ENCODE data around the gene SFXN2. TPM values are rescaled to one million over a fixed set of nuclear protein-coding genes. Genes with fewer than 3 reads are reported as not detected.

Gene SFXN2
- total and polyA plus RNA-seq, 2 donors (not counting 1 experiment from before 2014, with no cell fraction given): 3.1 to 6.5 TPM

DNA sequence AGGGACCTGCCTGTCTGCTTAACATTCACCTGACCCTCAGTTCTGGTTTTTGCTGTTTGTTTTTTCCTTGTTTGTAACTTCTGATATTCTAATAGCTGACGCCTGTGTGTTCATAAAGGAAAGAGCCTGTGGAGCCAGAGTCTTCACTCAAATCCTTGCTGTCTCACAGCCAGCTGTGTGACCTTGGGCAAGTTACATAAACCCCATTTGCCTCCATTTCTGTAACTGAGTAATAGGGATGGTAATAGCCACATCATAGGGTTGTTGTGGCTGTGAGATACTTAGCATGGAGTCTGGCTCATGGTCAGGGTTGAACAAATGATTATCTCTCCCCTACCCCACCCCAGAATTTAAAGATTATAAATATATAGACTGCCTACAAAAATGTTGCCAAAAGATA is 56.4 kb downstream of the SFXN2 start:
- H3K9ac ChIP-seq (ENCODE audit: insufficient read depth, low read length): no peak overlapping the region
- DNase-seq (ENCODE audit: low read depth in 2 of 2): no peak
- H3K9me3 ChIP-seq (ENCODE audit: control insufficient read depth, insufficient read depth, low read depth, low read length): no peaks in the 10 kb centered on the region
- H4K20me1 ChIP-seq (ENCODE audit: control insufficient read depth, extremely low read depth, insufficient read depth, low read length): no peaks in the 10 kb centered on the region
- H3K79me2 ChIP-seq (ENCODE audit: control insufficient read depth, insufficient read depth, low read length): peaks cover 11% of the 10 kb centered on the region
- TF ChIP-seq EZH2 (IDR thresholded peaks at IDR 0.05; ENCODE audit: low read length, missing control alignments): no peak
- TF ChIP-seq, protein P1, sequence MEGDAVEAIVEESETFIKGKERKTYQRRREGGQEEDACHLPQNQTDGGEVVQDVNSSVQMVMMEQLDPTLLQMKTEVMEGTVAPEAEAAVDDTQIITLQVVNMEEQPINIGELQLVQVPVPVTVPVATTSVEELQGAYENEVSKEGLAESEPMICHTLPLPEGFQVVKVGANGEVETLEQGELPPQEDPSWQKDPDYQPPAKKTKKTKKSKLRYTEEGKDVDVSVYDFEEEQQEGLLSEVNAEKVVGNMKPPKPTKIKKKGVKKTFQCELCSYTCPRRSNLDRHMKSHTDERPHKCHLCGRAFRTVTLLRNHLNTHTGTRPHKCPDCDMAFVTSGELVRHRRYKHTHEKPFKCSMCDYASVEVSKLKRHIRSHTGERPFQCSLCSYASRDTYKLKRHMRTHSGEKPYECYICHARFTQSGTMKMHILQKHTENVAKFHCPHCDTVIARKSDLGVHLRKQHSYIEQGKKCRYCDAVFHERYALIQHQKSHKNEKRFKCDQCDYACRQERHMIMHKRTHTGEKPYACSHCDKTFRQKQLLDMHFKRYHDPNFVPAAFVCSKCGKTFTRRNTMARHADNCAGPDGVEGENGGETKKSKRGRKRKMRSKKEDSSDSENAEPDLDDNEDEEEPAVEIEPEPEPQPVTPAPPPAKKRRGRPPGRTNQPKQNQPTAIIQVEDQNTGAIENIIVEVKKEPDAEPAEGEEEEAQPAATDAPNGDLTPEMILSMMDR (conservative IDR thresholded peaks at IDR 0.05 in 1 of 2, IDR thresholded peaks at IDR 0.05 in 1 of 2; ENCODE audit: low read depth in 1 of 2, low read length in 2 of 2): no peak
- no peaks in the 10 kb centered on the region for H3K36me3 ChIP-seq (ENCODE audit: control insufficient read depth, insufficient read depth, low read length)
- no peak overlapping the region for H3K27ac ChIP-seq (ENCODE audit: insufficient read depth, low read length)
- no peak overlapping the region for H2AFZ ChIP-seq (ENCODE audit: low read length)
- no peak overlapping the region for H3K4me3 ChIP-seq (replicated peaks in 1 of 4; ENCODE audit: control extremely low read depth in 1 of 4, insufficient read depth in 1 of 4, low read depth in 3 of 4, low read length in 4 of 4)
- H3K4me2 ChIP-seq (ENCODE audit: extremely low read depth, insufficient read depth, low read length): no peak overlapping the region
- H3K4me1 ChIP-seq (ENCODE audit: control insufficient read depth, extremely low read depth, insufficient read depth, low read length): peaks cover 16% of the 10 kb centered on the region
- H3K27me3 ChIP-seq (ENCODE audit: control insufficient read depth, insufficient read depth, low read length): no peaks in the 10 kb centered on the region

DNA sequence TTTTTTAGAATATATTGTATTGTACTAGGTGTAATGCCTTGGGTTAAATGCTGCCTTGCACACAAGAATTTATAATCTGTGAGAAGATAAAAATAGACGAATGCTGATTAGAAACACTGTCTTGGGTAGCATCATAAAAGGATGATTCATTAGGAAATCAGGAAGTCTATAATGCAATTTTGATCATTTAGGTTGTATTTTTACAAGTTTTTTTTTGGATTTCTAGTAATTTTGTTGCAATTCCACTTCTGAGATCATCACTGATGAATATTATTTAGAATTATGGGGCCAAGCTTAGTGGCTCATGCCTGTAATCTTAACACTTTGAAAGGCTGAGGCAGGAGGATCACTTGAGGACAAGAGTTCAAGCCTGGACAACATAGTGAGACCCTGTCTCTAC is 58.9 kb downstream of the SFXN2 start:
- no peak for DNase-seq (ENCODE audit: low read depth in 2 of 2)
- peaks cover 13% of the 10 kb centered on the region for H3K79me2 ChIP-seq (ENCODE audit: control insufficient read depth, insufficient read depth, low read length)
- no peak for TF ChIP-seq EZH2 (IDR thresholded peaks at IDR 0.05; ENCODE audit: low read length, missing control alignments)
- TF ChIP-seq, protein P1 (conservative IDR thresholded peaks at IDR 0.05 in 1 of 2, IDR thresholded peaks at IDR 0.05 in 1 of 2; ENCODE audit: low read depth in 1 of 2, low read length in 2 of 2): no peak

DNA sequence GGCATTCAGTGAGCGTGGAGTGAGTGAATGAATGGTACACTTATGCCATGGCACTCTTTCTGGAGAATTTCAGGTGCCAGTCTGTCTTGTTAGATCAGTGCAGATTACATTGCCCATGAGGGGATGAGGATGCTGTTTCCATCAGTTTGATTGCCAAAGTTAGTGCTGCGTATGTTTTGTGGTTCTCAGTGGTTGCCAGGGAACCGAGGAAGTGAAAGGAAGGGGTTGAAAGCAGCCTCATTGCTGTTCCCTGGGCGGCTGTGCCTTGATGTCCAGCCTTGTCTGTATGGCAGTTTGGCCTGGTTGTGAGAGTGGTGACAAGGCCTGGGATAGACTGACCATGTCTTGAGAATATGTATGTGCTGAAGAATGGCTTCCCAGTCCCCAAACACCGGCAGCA is 59.5 kb downstream of the SFXN2 start:
- Histone ChIP-seq H3K9me3 (ENCODE audit: control insufficient read depth, insufficient read depth, low read depth, low read length) (no peaks in the 10 kb centered on the region), H3K36me3 (ENCODE audit: control insufficient read depth, insufficient read depth, low read length) (no peaks in the 10 kb centered on the region), H4K20me1 (ENCODE audit: control insufficient read depth, extremely low read depth, insufficient read depth, low read length) (no peaks in the 10 kb centered on the region), H3K4me3 (replicated peaks in 1 of 4; ENCODE audit: control extremely low read depth in 1 of 4, insufficient read depth in 1 of 4, low read depth in 3 of 4, low read length in 4 of 4) (no peak overlapping the region), H3K9ac (ENCODE audit: insufficient read depth, low read length) (no peak overlapping the region), H3K4me2 (ENCODE audit: extremely low read depth, insufficient read depth, low read length) (no peak overlapping the region), H3K4me1 (ENCODE audit: control insufficient read depth, extremely low read depth, insufficient read depth, low read length) (peaks cover 29% of the 10 kb centered on the region), H2AFZ (ENCODE audit: low read length) (no peak overlapping the region), H3K79me2 (ENCODE audit: control insufficient read depth, insufficient read depth, low read length) (peaks cover 13% of the 10 kb centered on the region), H3K27me3 (ENCODE audit: control insufficient read depth, insufficient read depth, low read length) (no peaks in the 10 kb centered on the region), H3K27ac (ENCODE audit: insufficient read depth, low read length) (no peak overlapping the region)
- peak in 1 of 2 donors; percentile 50 for DNase-seq (ENCODE audit: low read depth in 2 of 2)
- TF ChIP-seq, protein P1 (conservative IDR thresholded peaks at IDR 0.05 in 1 of 2, IDR thresholded peaks at IDR 0.05 in 1 of 2; ENCODE audit: low read depth in 1 of 2, low read length in 2 of 2): no peak
- TF ChIP-seq EZH2 (IDR thresholded peaks at IDR 0.05; ENCODE audit: low read length, missing control alignments): no peak

More for the DNA sequence above, 58.9 kb downstream of the SFXN2 start:
- H3K27me3 ChIP-seq (ENCODE audit: control insufficient read depth, insufficient read depth, low read length): no peaks in the 10 kb centered on the region
- no peaks in the 10 kb centered on the region for H3K9me3 ChIP-seq (ENCODE audit: control insufficient read depth, insufficient read depth, low read depth, low read length)
- no peaks in the 10 kb centered on the region for H4K20me1 ChIP-seq (ENCODE audit: control insufficient read depth, extremely low read depth, insufficient read depth, low read length)
- H3K27ac ChIP-seq (ENCODE audit: insufficient read depth, low read length): no peak overlapping the region
- H3K4me2 ChIP-seq (ENCODE audit: extremely low read depth, insufficient read depth, low read length): no peak overlapping the region
- peaks cover 29% of the 10 kb centered on the region for H3K4me1 ChIP-seq (ENCODE audit: control insufficient read depth, extremely low read depth, insufficient read depth, low read length)
- H2AFZ ChIP-seq (ENCODE audit: low read length): no peak overlapping the region
- no peak overlapping the region for H3K9ac ChIP-seq (ENCODE audit: insufficient read depth, low read length)
- no peak overlapping the region for H3K4me3 ChIP-seq (replicated peaks in 1 of 4; ENCODE audit: control extremely low read depth in 1 of 4, insufficient read depth in 1 of 4, low read depth in 3 of 4, low read length in 4 of 4)
- H3K36me3 ChIP-seq (ENCODE audit: control insufficient read depth, insufficient read depth, low read length): no peaks in the 10 kb centered on the region

Data from fibroblast of lung (primary cell).